Measurements from ENCODE around the gene ECSCR. TPM values are rescaled to one million over a fixed set of nuclear protein-coding genes. Genes with fewer than 3 reads are reported as not detected.
"Not testable (repeated sequence)": the region's sequence is repeated elsewhere in the genome, so short reads cannot be mapped to it uniquely, and the experiment has no call there.

The ECSCR gene
- total RNA-seq, 4 donors from 2014 or later: 7.9 to 42.9 (median 31.4) TPM

DNA sequence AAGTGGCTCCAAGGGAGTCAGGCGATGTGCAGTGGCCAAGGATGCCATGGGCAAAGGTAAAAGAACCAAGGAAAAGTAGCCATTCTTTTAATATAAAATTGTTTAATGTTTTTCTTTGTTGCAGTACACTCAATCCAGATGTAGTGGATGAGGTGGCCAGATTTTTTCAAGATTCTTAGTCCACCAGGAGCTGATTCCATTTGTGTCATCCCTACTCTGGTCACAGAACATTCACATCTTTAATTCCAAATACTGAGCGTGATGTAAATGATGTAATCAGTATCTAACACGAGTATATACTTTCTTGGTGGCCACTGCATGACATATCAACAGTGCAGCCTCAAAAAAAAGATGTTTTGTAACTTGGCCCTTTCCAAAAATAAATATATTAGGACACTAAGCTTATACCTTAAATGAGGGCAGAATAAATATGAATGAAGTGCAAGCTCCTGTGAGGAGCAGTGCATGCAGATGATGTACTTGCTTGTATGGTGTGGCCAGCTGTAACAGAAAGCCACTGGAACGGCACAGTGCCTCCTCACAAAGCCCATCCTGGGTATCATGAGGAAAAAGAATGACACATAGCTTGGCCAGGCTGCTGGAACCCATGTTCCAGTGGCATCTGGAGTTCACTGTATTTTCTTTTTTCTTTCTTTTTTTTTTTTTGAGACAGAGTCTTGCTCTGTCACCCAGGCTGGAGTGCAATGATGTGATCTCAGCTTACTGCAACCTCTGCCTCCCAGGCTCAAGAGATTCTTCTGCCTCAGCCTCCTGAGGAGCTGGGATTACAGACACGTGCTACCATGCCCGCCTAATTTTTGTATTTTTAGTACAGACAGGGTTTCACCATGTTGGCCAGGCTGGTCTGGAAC lies 52.2 kb downstream of the ECSCR start:
- H3K27me3 ChIP-seq: no peaks in the 10 kb centered on the region
- peak overlapping the region; percentile 30 to 60 (median 43) for H3K27ac ChIP-seq (replicated peaks in 1 of 4)
- 73% methylated on average over 6 of the region's 6 CpGs for WGBS
- H3K4me3 ChIP-seq: no peak overlapping the region
- no peak for DNase-seq (ENCODE audit: extremely low spot score)
- intact Hi-C loops (cut with DNase I): no loop called here
- peaks cover 19 to 32% (median 24%) of the 10 kb centered on the region in 4 donors for H3K4me1 ChIP-seq
- peaks cover 0 to 23% (median 3%) of the 10 kb centered on the region in 4 donors for H3K36me3 ChIP-seq
- TF ChIP-seq EP300 (IDR thresholded peaks at IDR 0.05) (no peak), POLR2A (IDR thresholded peaks at IDR 0.05; ENCODE audit: low read depth) (no peak), POLR2AphosphoS5 (IDR thresholded peaks at IDR 0.05) (no peak)
- TF ChIP-seq, protein P1, sequence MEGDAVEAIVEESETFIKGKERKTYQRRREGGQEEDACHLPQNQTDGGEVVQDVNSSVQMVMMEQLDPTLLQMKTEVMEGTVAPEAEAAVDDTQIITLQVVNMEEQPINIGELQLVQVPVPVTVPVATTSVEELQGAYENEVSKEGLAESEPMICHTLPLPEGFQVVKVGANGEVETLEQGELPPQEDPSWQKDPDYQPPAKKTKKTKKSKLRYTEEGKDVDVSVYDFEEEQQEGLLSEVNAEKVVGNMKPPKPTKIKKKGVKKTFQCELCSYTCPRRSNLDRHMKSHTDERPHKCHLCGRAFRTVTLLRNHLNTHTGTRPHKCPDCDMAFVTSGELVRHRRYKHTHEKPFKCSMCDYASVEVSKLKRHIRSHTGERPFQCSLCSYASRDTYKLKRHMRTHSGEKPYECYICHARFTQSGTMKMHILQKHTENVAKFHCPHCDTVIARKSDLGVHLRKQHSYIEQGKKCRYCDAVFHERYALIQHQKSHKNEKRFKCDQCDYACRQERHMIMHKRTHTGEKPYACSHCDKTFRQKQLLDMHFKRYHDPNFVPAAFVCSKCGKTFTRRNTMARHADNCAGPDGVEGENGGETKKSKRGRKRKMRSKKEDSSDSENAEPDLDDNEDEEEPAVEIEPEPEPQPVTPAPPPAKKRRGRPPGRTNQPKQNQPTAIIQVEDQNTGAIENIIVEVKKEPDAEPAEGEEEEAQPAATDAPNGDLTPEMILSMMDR (IDR thresholded peaks at IDR 0.05): no peak
- H3K9me3 ChIP-seq: no peaks in the 10 kb centered on the region

- intact Hi-C loops (cut with DNase I); H3K27me3 ChIP-seq; H3K9me3 ChIP-seq; H3K27ac ChIP-seq (replicated peaks in 1 of 4); DNase-seq (ENCODE audit: extremely low spot score); H3K4me3 ChIP-seq: not testable (repeated sequence)
- peaks cover 15 to 29% (median 17%) of the 10 kb centered on the region in 4 donors for H3K4me1 ChIP-seq
- 82% methylated on average over 4 of the region's 5 CpGs for WGBS
- peaks cover 0 to 23% (median 3%) of the 10 kb centered on the region in 4 donors for H3K36me3 ChIP-seq
Measured at GRCh38 chr5:139409116-139409515, 53.4 kb downstream of the ECSCR start.

- Histone ChIP-seq H3K36me3 (peaks cover 0 to 14% (median 3%) of the 10 kb centered on the region in 4 donors), H3K27ac (replicated peaks in 1 of 4) (no peak overlapping the region), H3K9me3 (no peaks in the 10 kb centered on the region), H3K4me3 (no peak overlapping the region), H3K27me3 (no peaks in the 10 kb centered on the region), H3K4me1 (peaks cover 10 to 25% (median 15%) of the 10 kb centered on the region in 4 donors)
- intact Hi-C loops (cut with DNase I): no loop called here
- 88% methylated on average over 7 of the region's 7 CpGs for WGBS
- TF ChIP-seq POLR2AphosphoS5 (IDR thresholded peaks at IDR 0.05) (no peak), EP300 (IDR thresholded peaks at IDR 0.05) (no peak), POLR2A (IDR thresholded peaks at IDR 0.05; ENCODE audit: low read depth) (no peak)
- TF ChIP-seq, protein P1 (IDR thresholded peaks at IDR 0.05): no peak
- DNase-seq (ENCODE audit: extremely low spot score): no peak
Measured at GRCh38 chr5:139408191-139408590, 54.4 kb downstream of the ECSCR start.

DNA sequence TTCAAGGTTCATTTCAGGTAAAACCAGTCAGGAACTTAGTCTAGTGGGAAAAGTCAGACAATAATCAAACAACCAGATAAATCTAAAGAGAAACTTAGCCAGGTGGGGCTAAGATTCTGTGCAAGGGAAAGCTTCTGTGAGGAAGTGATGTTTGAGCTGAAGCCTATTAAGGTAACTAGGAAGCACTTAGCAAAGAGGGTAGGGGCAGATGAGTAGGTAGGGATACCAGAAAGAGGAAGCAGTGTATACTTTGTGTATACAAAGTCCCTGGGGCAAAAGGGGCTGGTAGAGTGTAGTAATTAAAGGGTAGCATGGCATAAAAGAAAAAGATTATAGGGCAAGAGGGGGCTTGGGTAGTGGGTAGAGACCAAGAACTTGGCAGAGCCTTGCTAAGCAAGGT lies 55.0 kb downstream of the ECSCR start:
- H3K9me3 ChIP-seq: no peaks in the 10 kb centered on the region
- H3K4me1 ChIP-seq: peaks cover 14 to 32% (median 22%) of the 10 kb centered on the region in 4 donors
- H3K4me3 ChIP-seq: no peak overlapping the region
- no peak for DNase-seq (ENCODE audit: extremely low spot score)
- H3K27ac ChIP-seq (replicated peaks in 1 of 4): no peak overlapping the region
- H3K27me3 ChIP-seq: no peaks in the 10 kb centered on the region
- intact Hi-C loops (cut with DNase I): no loop called here
- TF ChIP-seq POLR2AphosphoS5 (IDR thresholded peaks at IDR 0.05) (no peak), POLR2A (IDR thresholded peaks at IDR 0.05; ENCODE audit: low read depth) (no peak), EP300 (IDR thresholded peaks at IDR 0.05) (no peak)
- TF ChIP-seq, protein P1 (IDR thresholded peaks at IDR 0.05): no peak
- H3K36me3 ChIP-seq: peaks cover 0 to 7% (median 3%) of the 10 kb centered on the region in 4 donors

- 95% methylated on average over 2 of the region's 2 CpGs for WGBS
- TF ChIP-seq, protein P1 (IDR thresholded peaks at IDR 0.05): no peak
- TF ChIP-seq EP300 (IDR thresholded peaks at IDR 0.05): no peak
- no peak for TF ChIP-seq POLR2A (IDR thresholded peaks at IDR 0.05; ENCODE audit: low read depth)
- TF ChIP-seq POLR2AphosphoS5 (IDR thresholded peaks at IDR 0.05): no peak
- H3K4me3 ChIP-seq: no peak overlapping the region
- peaks cover 0 to 6% (median under 1%) of the 10 kb centered on the region in 4 donors for H3K36me3 ChIP-seq
- intact Hi-C loops (cut with DNase I): no loop called here
- no peaks in the 10 kb centered on the region for H3K9me3 ChIP-seq
- H3K27ac ChIP-seq (replicated peaks in 1 of 4): no peak overlapping the region
- H3K4me1 ChIP-seq: peaks cover 14 to 33% (median 22%) of the 10 kb centered on the region in 4 donors
- H3K27me3 ChIP-seq: no peaks in the 10 kb centered on the region
- no peak for DNase-seq (ENCODE audit: extremely low spot score)
Measured at GRCh38 chr5:139406963-139407362, 55.6 kb downstream of the ECSCR start.
